K562 (cell line): Measurements from ENCODE around the gene SIRPA. TPM values are rescaled to one million over a fixed set of nuclear protein-coding genes. Genes with fewer than 3 reads are reported as not detected.

Source experiments
- ATAC-seq: fragments of 200-7000 bp; cut with Tn5 transposase; 3 replicates; pipeline ENCODE4 v1.9.1; 2020; ENCODE audit warnings: moderate library complexity
- BruUV-seq: library from RNA; stranded (reverse); fragments of 400-500 nt; replicated peaks from 2 replicates; lab custom pipeline; 2021; lab: Mats Ljungman, UMichigan
- CTCF ChIA-PET: fragments of 300-600 bp; formaldehyde crosslinking; extraction: SDS; loops from one replicate; lab custom pipeline; 2021; ENCODE audit warnings: low intra/inter-chr PET ratio; lab: Yijun Ruan, JAX
- POLR2A ChIA-PET: fragments of 300-600, 350-650 bp; sonication (Branson Sonifier 250); formaldehyde crosslinking; extraction: SDS; loops from one replicate; lab custom pipeline; 2021; ENCODE audit warnings: antibody characterized with exemption, inconsistent platforms; lab: Yijun Ruan, JAX
- DNase-seq, 4 experiments: peaks; one replicate each; pipeline versions ENCODE4 v3.0.0 to v3.0.0-alpha.2; 2011 to 2018; ENCODE audit warnings: low spot score in 3 of 4, mixed read lengths in 3 of 4; ENCODE audit errors: extremely low read depth in 1 of 4
- FAIRE-seq: peaks from 2 replicates; lab custom pipeline; 2011; peaks lifted over from hg19 to GRCh38; lab: Jason Lieb, UNC
- H2AFZ ChIP-seq: 2 replicates; pipeline ENCODE4 v1.6.0; 2011; ENCODE audit warnings: low read depth, low read length, control low read depth, inconsistent platforms
- H3K27ac ChIP-seq: fragments of 200-600 bp; 3 replicates; pipeline ENCODE4 v1.8.0; 2011; ENCODE audit warnings: low read depth, mild to moderate bottlenecking, control low read depth, inconsistent platforms, low read length, moderate library complexity, mixed read lengths; ENCODE audit errors: extremely low read depth
- H3K27me3 ChIP-seq, 2 experiments: fragments of 300-600 bp in 1 of 2; 2 replicates in 1 of 2; 3 replicates in 1 of 2; pipeline versions ENCODE4 v1.6.0 to v1.8.0; 2011; ENCODE audit warnings: inconsistent platforms in 2 of 2, low read length in 2 of 2, mild to moderate bottlenecking in 1 of 2, mixed read lengths in 1 of 2, moderate library complexity in 1 of 2; ENCODE audit not compliant: control insufficient read depth in 2 of 2, insufficient read depth in 2 of 2
- H3K36me3 ChIP-seq: fragments of 300-600 bp; 3 replicates; pipeline ENCODE4 v1.8.0; 2011; ENCODE audit warnings: mild to moderate bottlenecking, low read length, inconsistent platforms; ENCODE audit not compliant: control insufficient read depth, insufficient read depth
- H3K4me1 ChIP-seq, 2 experiments: fragments of 200-600 bp in 1 of 2; replicated peaks in 1 of 2; 2 replicates in 1 of 2; 3 replicates in 1 of 2; pipeline versions ENCODE4 v1.5.1 to v1.8.0; 2011; ENCODE audit warnings: inconsistent platforms in 2 of 2, low read length in 2 of 2, mild to moderate bottlenecking in 1 of 2, mixed read lengths in 1 of 2, moderate library complexity in 1 of 2; ENCODE audit not compliant: control insufficient read depth in 2 of 2, insufficient read depth in 2 of 2
- H3K4me2 ChIP-seq: 2 replicates; pipeline ENCODE4 v1.6.1; 2011; ENCODE audit warnings: low read length, control low read depth, inconsistent platforms, mixed read lengths; ENCODE audit not compliant: insufficient read depth
- H3K4me3 ChIP-seq: fragments of 200-600 bp; sonication (generic), shearing (Covaris generic); 2 replicates; pipeline ENCODE4 v1.5.1; 2016; ENCODE audit warnings: control low read depth, inconsistent platforms
- H3K79me2 ChIP-seq: fragments of 200-600 bp; 3 replicates; pipeline ENCODE4 v1.8.0; 2011; ENCODE audit warnings: low read length, inconsistent platforms; ENCODE audit not compliant: control insufficient read depth, insufficient read depth
- H3K9ac ChIP-seq, 2 experiments: 2 replicates each; pipeline versions ENCODE4 v1.6.0 to v1.6.1; 2011; ENCODE audit warnings: low read depth in 2 of 2, low read length in 2 of 2, control low read depth in 1 of 2, inconsistent platforms in 1 of 2, mild to moderate bottlenecking in 1 of 2, mixed read lengths in 1 of 2; ENCODE audit not compliant: insufficient read depth in 1 of 2
- H3K9me1 ChIP-seq: one replicate; pipeline ENCODE4 v1.6.0; 2011; ENCODE audit warnings: inconsistent platforms, mild to moderate bottlenecking, low read length, moderate library complexity; ENCODE audit not compliant: control insufficient read depth, insufficient read depth
- H3K9me3 ChIP-seq: replicated peaks from 2 replicates; pipeline ENCODE4 v1.5.1; 2011; ENCODE audit warnings: low read depth, low read length, inconsistent platforms; ENCODE audit not compliant: control insufficient read depth, insufficient read depth
- H4K20me1 ChIP-seq: replicated peaks from 2 replicates; pipeline ENCODE4 v1.6.1; 2011; ENCODE audit warnings: low read length, inconsistent platforms, mixed read lengths; ENCODE audit not compliant: control insufficient read depth, insufficient read depth
- EWSR1 ChIP-seq: fragments of 450-650 bp; IDR thresholded peaks from 2 replicates; pipeline ENCODE4 v1.6.1; 2018; ENCODE audit warnings: borderline replicate concordance, mild to moderate bottlenecking, low read depth, moderate library complexity; ENCODE audit not compliant: partially characterized antibody
- FOSL1 ChIP-seq: fragments of 200-800 bp; sonication (Bioruptor generic); conservative IDR thresholded peaks from 2 replicates; pipeline ENCODE4 v1.6.1; 2016; ENCODE audit warnings: missing genetic modification characterization, missing compliant biosample characterization
- HMGXB4 ChIP-seq: sonication (generic); formaldehyde crosslinking; IDR thresholded peaks from 2 replicates; pipeline ENCODE4 v1.8.1; 2023; ENCODE audit warnings: mild to moderate bottlenecking, missing genetic modification reagents
- ID3 ChIP-seq, 2 experiments: fragments of 250-450 bp in 1 of 2; fragments of 450-650 bp in 1 of 2; sonication (Bioruptor Pico) in 1 of 2; IDR thresholded peaks; 2 replicates each; pipeline versions ENCODE4 v1.6.1 to v1.8.0; 2016 to 2021; ENCODE audit warnings: mild to moderate bottlenecking in 2 of 2, moderate library complexity in 2 of 2, missing compliant biosample characterization in 1 of 2, missing genetic modification characterization in 1 of 2
- NEUROD1 ChIP-seq: fragments of 150-350 bp; IDR thresholded peaks from 2 replicates; pipeline ENCODE4 v1.6.1; 2014; ENCODE audit warnings: borderline replicate concordance, low read length, low read depth; ENCODE audit not compliant: partially characterized antibody
- ZBTB17 ChIP-seq: fragments of 450-650 bp; formaldehyde crosslinking; IDR thresholded peaks from 2 replicates; pipeline ENCODE4 v1.4.0; 2020; ENCODE audit warnings: mild to moderate bottlenecking
- ZBTB26 ChIP-seq: fragments of 450-650 bp; formaldehyde crosslinking; IDR thresholded peaks from 2 replicates; pipeline ENCODE4 v1.4.0; 2022; ENCODE audit warnings: missing genetic modification characterization
- ZNF398 ChIP-seq: fragments of 250-450 bp; sonication (Bioruptor Pico); IDR thresholded peaks from 2 replicates; pipeline ENCODE4 v1.8.0; 2021; ENCODE audit warnings: moderate library complexity, mild to moderate bottlenecking, inconsistent platforms
- ZNF584 ChIP-seq: fragments of 200-800 bp; sonication (Bioruptor generic); IDR thresholded peaks from 2 replicates; pipeline ENCODE4 v1.6.1; 2016; ENCODE audit warnings: low read depth, mild to moderate bottlenecking, missing genetic modification characterization, missing compliant biosample characterization
- ZNF785 ChIP-seq: fragments of 250-450 bp; sonication (Bioruptor Pico); IDR thresholded peaks from 2 replicates; pipeline ENCODE4 v1.4.0; 2020; ENCODE audit warnings: mild to moderate bottlenecking
- WGBS: fragments of 100-300 bp; shearing (Covaris generic); methylation state at CpG from one replicate; pipeline ENCODE4 v1.1.6; 2016; ENCODE audit warnings: low coverage, mixed read lengths; ENCODE audit not compliant: insufficient coverage; ENCODE audit errors: missing lambda C conversion rate; 5-methylcytosine and 5-hydroxymethylcytosine counted together
- in situ Hi-C: fragments of 300-500 bp; cut with MboI; formaldehyde crosslinking; loops from 4 replicates; pipeline ENCODE4 v1.15.0; 2018; ENCODE audit warnings: inconsistent platforms, mixed read lengths
- intact Hi-C: fragments of 100-400 bp; cut with micrococcal nuclease; formaldehyde crosslinking; loops from 2 replicates; pipeline ENCODE4 v1.14.2; 2022
- polyA plus RNA-seq, 8 experiments: library from polyadenylated mRNA; depleted of rRNA in 4 of 8; stranded (reverse) in 5 of 8; unstranded in 3 of 8; fragments of >200 nt; fragmentation: Nextera tagmentation in 2 of 8; fragmentation: Illumina TruSeq in 1 of 8; extraction: Ambion mirVana in 2 of 8; extraction: Trizol in 1 of 8; gene quantifications; 2 replicates each; pipeline versions ENCODE4 v1.2.1 to v1.2.3, GENCODE V29; 2011 to 2014; ENCODE audit warnings: inconsistent platforms in 1 of 8, missing spikeins in 1 of 8
- total RNA-seq, 7 experiments: library from RNA; depleted of rRNA in 6 of 7; stranded (reverse); fragments of >200 nt in 6 of 7; fragmentation: Illumina TruSeq in 2 of 7; extraction: Trizol in 2 of 7; gene quantifications; 2 replicates each; pipeline versions ENCODE4 v1.2.1 to v1.2.3, GENCODE V29; 2011 to 2021; ENCODE audit warnings: low replicate concordance in 1 of 7
- TF ChIP-seq, protein P1 (sequence below): fragments of 250-450 bp; sonication (Bioruptor Pico); IDR thresholded peaks from 2 replicates; pipeline ENCODE4 v1.8.0; 2022; ENCODE audit warnings: moderate library complexity, mild to moderate bottlenecking, inconsistent platforms
- TF ChIP-seq, protein P2 (sequence below): fragments of 450-650 bp; IDR thresholded peaks from 2 replicates; pipeline ENCODE4 v1.6.1; 2017; ENCODE audit warnings: antibody characterized with exemption

Gene SIRPA
- total and polyA plus RNA-seq, 9 of the 15 experiments (the other 6 are each of a cell fraction or from before 2014, with no cell fraction given), result 0.01 to 0.40 (median 0.11) TPM; not detected in 2

- WGBS, result 0% methylated on average over 5 of the region's 5 CpGs
- Histone ChIP-seq H3K79me2 (no peaks in the 10 kb centered on the region), H3K4me1 (no peaks in the 10 kb centered on the region; a peak in 2 of 5 replicates), H4K20me1 (no peaks in the 10 kb centered on the region), H3K27ac (no peak overlapping the region), H3K4me3 (no peak overlapping the region), H3K9ac (no peak overlapping the region), H3K9me1 (no peaks in the 10 kb centered on the region), H3K36me3 (no peaks in the 10 kb centered on the region), H2AFZ (no peak overlapping the region), H3K27me3 (no peaks in the 10 kb centered on the region; a peak in 2 of 5 replicates), H3K9me3 (no peaks in the 10 kb centered on the region), H3K4me2 (no peak overlapping the region)
- intact Hi-C loops, result no loop called here
- no TSS peak for BruUV-seq
- in situ Hi-C loops, result no loop called here
- POLR2A ChIA-PET, result interaction anchor here (0.6 kb wide), 1 partner anchor 13 kb away, joined by 3 read pairs; no protein-coding TSS in a partner anchor
- ATAC-seq (no peak), FAIRE-seq (no peak), DNase-seq (no peak)
- CTCF ChIA-PET, result no interaction called here
- TF ChIP-seq ZNF584 (CRISPR knock-in tag), result no peak
- TF ChIP-seq ZBTB17 (CRISPR knock-in tag), result no peak
- no peak for TF ChIP-seq HMGXB4
- no peak for TF ChIP-seq FOSL1 (tag)
- TF ChIP-seq, protein P1, sequence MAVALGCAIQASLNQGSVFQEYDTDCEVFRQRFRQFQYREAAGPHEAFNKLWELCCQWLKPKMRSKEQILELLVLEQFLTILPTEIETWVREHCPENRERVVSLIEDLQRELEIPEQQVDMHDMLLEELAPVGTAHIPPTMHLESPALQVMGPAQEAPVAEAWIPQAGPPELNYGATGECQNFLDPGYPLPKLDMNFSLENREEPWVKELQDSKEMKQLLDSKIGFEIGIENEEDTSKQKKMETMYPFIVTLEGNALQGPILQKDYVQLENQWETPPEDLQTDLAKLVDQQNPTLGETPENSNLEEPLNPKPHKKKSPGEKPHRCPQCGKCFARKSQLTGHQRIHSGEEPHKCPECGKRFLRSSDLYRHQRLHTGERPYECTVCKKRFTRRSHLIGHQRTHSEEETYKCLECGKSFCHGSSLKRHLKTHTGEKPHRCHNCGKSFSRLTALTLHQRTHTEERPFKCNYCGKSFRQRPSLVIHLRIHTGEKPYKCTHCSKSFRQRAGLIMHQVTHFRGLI, result no peak
- TF ChIP-seq ZNF398 (CRISPR knock-in tag), result no peak
- TF ChIP-seq, protein P2, sequence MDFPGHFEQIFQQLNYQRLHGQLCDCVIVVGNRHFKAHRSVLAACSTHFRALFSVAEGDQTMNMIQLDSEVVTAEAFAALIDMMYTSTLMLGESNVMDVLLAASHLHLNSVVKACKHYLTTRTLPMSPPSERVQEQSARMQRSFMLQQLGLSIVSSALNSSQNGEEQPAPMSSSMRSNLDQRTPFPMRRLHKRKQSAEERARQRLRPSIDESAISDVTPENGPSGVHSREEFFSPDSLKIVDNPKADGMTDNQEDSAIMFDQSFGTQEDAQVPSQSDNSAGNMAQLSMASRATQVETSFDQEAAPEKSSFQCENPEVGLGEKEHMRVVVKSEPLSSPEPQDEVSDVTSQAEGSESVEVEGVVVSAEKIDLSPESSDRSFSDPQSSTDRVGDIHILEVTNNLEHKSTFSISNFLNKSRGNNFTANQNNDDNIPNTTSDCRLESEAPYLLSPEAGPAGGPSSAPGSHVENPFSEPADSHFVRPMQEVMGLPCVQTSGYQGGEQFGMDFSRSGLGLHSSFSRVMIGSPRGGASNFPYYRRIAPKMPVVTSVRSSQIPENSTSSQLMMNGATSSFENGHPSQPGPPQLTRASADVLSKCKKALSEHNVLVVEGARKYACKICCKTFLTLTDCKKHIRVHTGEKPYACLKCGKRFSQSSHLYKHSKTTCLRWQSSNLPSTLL, result no peak
- no peak for TF ChIP-seq ZNF785 (CRISPR knock-in tag)
- no peak for TF ChIP-seq EWSR1
- no peak for TF ChIP-seq NEUROD1
- TF ChIP-seq ID3 (CRISPR knock-in tag; IDR thresholded peaks at IDR 0.05), result no peak
- no peak for TF ChIP-seq ID3 (tag; IDR thresholded peaks at IDR 0.05)
- no peak for TF ChIP-seq ZBTB26 (CRISPR knock-in tag)
These were observed 41.0 kb upstream of the SIRPA start for GRCh38 chr20:1854246-1854645.
